Measurements from ENCODE around the gene SNAP23. TPM values are rescaled to one million over a fixed set of nuclear protein-coding genes. Genes with fewer than 3 reads are reported as not detected.

The SNAP23 gene
- total and polyA plus RNA-seq, 2 donors = 34.0 to 66.3 TPM

- H3K27me3 ChIP-seq (ENCODE audit: control insufficient read depth in 2 of 2, insufficient read depth in 1 of 2, low read length in 1 of 2) = no peaks in the 10 kb centered on the region
- peaks cover 3 to 8% of the 10 kb centered on the region in 2 donors for H3K4me1 ChIP-seq (ENCODE audit: control insufficient read depth in 2 of 2, insufficient read depth in 2 of 2, low read length in 2 of 2)
- peak overlapping the region; percentile 70 to 87 for H3K27ac ChIP-seq (ENCODE audit: low read depth in 1 of 2, low read length in 1 of 2)
- 90% methylated on average over 8 of the region's 8 CpGs for WGBS
- H3K36me3 ChIP-seq (ENCODE audit: control insufficient read depth in 2 of 2, insufficient read depth in 2 of 2, low read length in 1 of 2) = peaks cover 3 to 7% of the 10 kb centered on the region in 2 donors
- DNase-seq (ENCODE audit: low read depth in 6 of 9, low spot score in 9 of 9) = peak in 4 of 9 donors; percentile 15 to 55 (median 26)
- H3K9me3 ChIP-seq (ENCODE audit: control insufficient read depth in 2 of 2, insufficient read depth in 1 of 2, low read length in 1 of 2) = no peaks in the 10 kb centered on the region
- H3K4me3 ChIP-seq (ENCODE audit: low read length in 2 of 2) = no peak overlapping the region
Observed at GRCh38 chr15:42457445-42458442, 37.7 kb upstream of the SNAP23 start.

GRCh38 chr15:42461261-42461660 is 34.2 kb upstream of the SNAP23 start:
- 90% methylated on average over 3 of the region's 3 CpGs for WGBS
- Histone ChIP-seq H3K9me3 (ENCODE audit: control insufficient read depth in 2 of 2, insufficient read depth in 1 of 2, low read length in 1 of 2) (no peaks in the 10 kb centered on the region), H3K4me1 (ENCODE audit: control insufficient read depth in 2 of 2, insufficient read depth in 2 of 2, low read length in 2 of 2) (peaks cover 3 to 8% of the 10 kb centered on the region in 2 donors), H3K27ac (ENCODE audit: low read depth in 1 of 2, low read length in 1 of 2) (peak overlapping the region in 1 of 2 donors; percentile 7), H3K27me3 (ENCODE audit: control insufficient read depth in 2 of 2, insufficient read depth in 1 of 2, low read length in 1 of 2) (no peaks in the 10 kb centered on the region), H3K4me3 (ENCODE audit: low read length in 2 of 2) (no peak overlapping the region), H3K36me3 (ENCODE audit: control insufficient read depth in 2 of 2, insufficient read depth in 2 of 2, low read length in 1 of 2) (peaks cover 18% of the 10 kb centered on the region in 2 donors)
- no peak for DNase-seq (ENCODE audit: low read depth in 6 of 9, low spot score in 9 of 9)

- 96% methylated on average over 8 of the region's 8 CpGs for WGBS
- Histone ChIP-seq H3K4me1 (ENCODE audit: control insufficient read depth in 2 of 2, insufficient read depth in 2 of 2, low read length in 2 of 2) (no peaks in the 10 kb centered on the region), H3K27ac (ENCODE audit: low read depth in 1 of 2, low read length in 1 of 2) (no peak overlapping the region), H3K4me3 (ENCODE audit: low read length in 2 of 2) (no peak overlapping the region), H3K27me3 (ENCODE audit: control insufficient read depth in 2 of 2, insufficient read depth in 1 of 2, low read length in 1 of 2) (no peaks in the 10 kb centered on the region), H3K9me3 (ENCODE audit: control insufficient read depth in 2 of 2, insufficient read depth in 1 of 2, low read length in 1 of 2) (no peaks in the 10 kb centered on the region), H3K36me3 (ENCODE audit: control insufficient read depth in 2 of 2, insufficient read depth in 2 of 2, low read length in 1 of 2) (peaks cover 14 to 18% of the 10 kb centered on the region in 2 donors)
- DNase-seq (ENCODE audit: low read depth in 6 of 9, low spot score in 9 of 9) = no peak
Observed at GRCh38 chr15:42465520-42466259, 29.7 kb upstream of the SNAP23 start.

GRCh38 chr15:42471002-42471401 is 24.4 kb upstream of the SNAP23 start:
- WGBS = 96% methylated on average over 3 of the region's 3 CpGs
- Histone ChIP-seq H3K4me1 (ENCODE audit: control insufficient read depth in 2 of 2, insufficient read depth in 2 of 2, low read length in 2 of 2) (no peaks in the 10 kb centered on the region), H3K27me3 (ENCODE audit: control insufficient read depth in 2 of 2, insufficient read depth in 1 of 2, low read length in 1 of 2) (no peaks in the 10 kb centered on the region), H3K4me3 (ENCODE audit: low read length in 2 of 2) (no peak overlapping the region), H3K36me3 (ENCODE audit: control insufficient read depth in 2 of 2, insufficient read depth in 2 of 2, low read length in 1 of 2) (peaks cover under 1 to 5% of the 10 kb centered on the region in 2 donors), H3K9me3 (ENCODE audit: control insufficient read depth in 2 of 2, insufficient read depth in 1 of 2, low read length in 1 of 2) (no peaks in the 10 kb centered on the region), H3K27ac (ENCODE audit: low read depth in 1 of 2, low read length in 1 of 2) (no peak overlapping the region)
- DNase-seq (ENCODE audit: low read depth in 6 of 9, low spot score in 9 of 9) = no peak

- peaks cover 0 to 5% of the 10 kb centered on the region in 2 donors for H3K36me3 ChIP-seq (ENCODE audit: control insufficient read depth in 2 of 2, insufficient read depth in 2 of 2, low read length in 1 of 2)
- no peak for DNase-seq (ENCODE audit: low read depth in 6 of 9, low spot score in 9 of 9)
- H3K4me3 ChIP-seq (ENCODE audit: low read length in 2 of 2) = no peak overlapping the region
- no peaks in the 10 kb centered on the region for H3K4me1 ChIP-seq (ENCODE audit: control insufficient read depth in 2 of 2, insufficient read depth in 2 of 2, low read length in 2 of 2)
- H3K27ac ChIP-seq (ENCODE audit: low read depth in 1 of 2, low read length in 1 of 2) = no peak overlapping the region
- no peaks in the 10 kb centered on the region for H3K9me3 ChIP-seq (ENCODE audit: control insufficient read depth in 2 of 2, insufficient read depth in 1 of 2, low read length in 1 of 2)
- H3K27me3 ChIP-seq (ENCODE audit: control insufficient read depth in 2 of 2, insufficient read depth in 1 of 2, low read length in 1 of 2) = no peaks in the 10 kb centered on the region
- WGBS = 93% methylated on average over 2 of the region's 2 CpGs
Observed at GRCh38 chr15:42474827-42475226, 20.6 kb upstream of the SNAP23 start.

- Histone ChIP-seq H3K27me3 (ENCODE audit: control insufficient read depth in 2 of 2, insufficient read depth in 1 of 2, low read length in 1 of 2) (no peaks in the 10 kb centered on the region), H3K27ac (ENCODE audit: low read depth in 1 of 2, low read length in 1 of 2) (no peak overlapping the region), H3K4me3 (ENCODE audit: low read length in 2 of 2) (no peak overlapping the region), H3K9me3 (ENCODE audit: control insufficient read depth in 2 of 2, insufficient read depth in 1 of 2, low read length in 1 of 2) (no peaks in the 10 kb centered on the region), H3K36me3 (ENCODE audit: control insufficient read depth in 2 of 2, insufficient read depth in 2 of 2, low read length in 1 of 2) (peaks cover 0 to 3% of the 10 kb centered on the region in 2 donors), H3K4me1 (ENCODE audit: control insufficient read depth in 2 of 2, insufficient read depth in 2 of 2, low read length in 2 of 2) (no peaks in the 10 kb centered on the region)
- WGBS = over 99% methylated on average over 6 of the region's 6 CpGs
- no peak for DNase-seq (ENCODE audit: low read depth in 6 of 9, low spot score in 9 of 9)
Observed at GRCh38 chr15:42482701-42483100, 12.7 kb upstream of the SNAP23 start.

GRCh38 chr15:42483677-42484076 is 11.8 kb upstream of the SNAP23 start:
- WGBS = 98% methylated on average over 1 of the region's 1 CpG
- H3K36me3 ChIP-seq (ENCODE audit: control insufficient read depth in 2 of 2, insufficient read depth in 2 of 2, low read length in 1 of 2) = peaks cover 0 to 3% of the 10 kb centered on the region in 2 donors
- H3K4me3 ChIP-seq (ENCODE audit: low read length in 2 of 2) = no peak overlapping the region
- DNase-seq (ENCODE audit: low read depth in 6 of 9, low spot score in 9 of 9) = no peak
- no peaks in the 10 kb centered on the region for H3K9me3 ChIP-seq (ENCODE audit: control insufficient read depth in 2 of 2, insufficient read depth in 1 of 2, low read length in 1 of 2)
- H3K4me1 ChIP-seq (ENCODE audit: control insufficient read depth in 2 of 2, insufficient read depth in 2 of 2, low read length in 2 of 2) = no peaks in the 10 kb centered on the region
- H3K27ac ChIP-seq (ENCODE audit: low read depth in 1 of 2, low read length in 1 of 2) = no peak overlapping the region
- no peaks in the 10 kb centered on the region for H3K27me3 ChIP-seq (ENCODE audit: control insufficient read depth in 2 of 2, insufficient read depth in 1 of 2, low read length in 1 of 2)

GRCh38 chr15:42490291-42490670 is 5.2 kb upstream of the SNAP23 start:
- Histone ChIP-seq H3K4me1 (ENCODE audit: control insufficient read depth in 2 of 2, insufficient read depth in 2 of 2, low read length in 2 of 2) (peaks cover 5 to 17% of the 10 kb centered on the region in 2 donors), H3K36me3 (ENCODE audit: control insufficient read depth in 2 of 2, insufficient read depth in 2 of 2, low read length in 1 of 2) (no peaks in the 10 kb centered on the region), H3K27ac (ENCODE audit: low read depth in 1 of 2, low read length in 1 of 2) (peak overlapping the region; percentile 94 to 97), H3K4me3 (ENCODE audit: low read length in 2 of 2) (peak overlapping the region; percentile 93 to 99), H3K9me3 (ENCODE audit: control insufficient read depth in 2 of 2, insufficient read depth in 1 of 2, low read length in 1 of 2) (no peaks in the 10 kb centered on the region), H3K27me3 (ENCODE audit: control insufficient read depth in 2 of 2, insufficient read depth in 1 of 2, low read length in 1 of 2) (no peaks in the 10 kb centered on the region)
- DNase-seq (ENCODE audit: low read depth in 6 of 9, low spot score in 9 of 9) = peak in 5 of 9 donors; percentile 8 to 38 (median 22)
- 3% methylated on average over 11 of the region's 11 CpGs for WGBS
